Chondrocyte (in vitro differentiated cells): ENCODE data around the gene ABLIM2. TPM values are rescaled to one million over a fixed set of nuclear protein-coding genes. Genes with fewer than 3 reads are reported as not detected.

Experiments
- DNase-seq: peaks from one replicate; pipeline ENCODE4 v3.0.0; 2021; ENCODE audit warnings: mixed read lengths, low spot score
- H3K27ac Mint-ChIP-seq: one replicate; pipeline ENCODE4 v1.8.0; 2021; ENCODE audit warnings: mild to moderate bottlenecking, moderate library complexity, mixed read lengths; ENCODE audit not compliant: unreplicated experiment
- H3K27me3 Mint-ChIP-seq: 2 replicates; pipeline ENCODE4 v1.8.0; 2021; ENCODE audit warnings: low read depth, mixed read lengths
- H3K36me3 Mint-ChIP-seq: 2 replicates; pipeline ENCODE4 v1.8.0; 2021; ENCODE audit warnings: low read depth, mixed read lengths
- H3K4me1 Mint-ChIP-seq: 2 replicates; pipeline ENCODE4 v1.8.0; 2021; ENCODE audit warnings: low read depth, mild to moderate bottlenecking, mixed read lengths
- H3K4me3 Mint-ChIP-seq: one replicate; pipeline ENCODE4 v1.8.0; 2021; ENCODE audit warnings: mild to moderate bottlenecking, moderate library complexity, mixed read lengths; ENCODE audit not compliant: unreplicated experiment
- H3K9me3 Mint-ChIP-seq: 2 replicates; pipeline ENCODE4 v1.8.0; 2021; ENCODE audit warnings: low read depth, mixed read lengths
- CTCF ChIP-seq: fragments of 200-600 bp; sonication (generic); IDR thresholded peaks from 2 replicates; pipeline ENCODE4 v1.5.0; 2021; ENCODE audit warnings: antibody characterized with exemption, mild to moderate bottlenecking, moderate library complexity
- long read RNA-seq: library from polyadenylated mRNA; stranded (forward); transcript quantifications from one replicate; pipeline ENCODE4 v2.0.0, GENCODE V29; 2021
- total RNA-seq: library from RNA; stranded (reverse); gene quantifications from 3 replicates; pipeline ENCODE4 v1.2.1, GENCODE V29; 2021

Gene ABLIM2
- 0.47 to 0.70 TPM (median 0.64 TPM) in 3 replicates for total RNA-seq
- long read RNA-seq, partial matches to known transcripts = 1 of 1 reads
- long read RNA-seq, other reads (novel, unspliced or antisense) = 0 of 1 reads

GRCh38 chr4:8158710-8159536, at the start of gene ABLIM2:
Gene ABLIM2, minus strand, starts transcription at chr4:8158813. Its CDS starts 124 bp downstream, at chr4:8158689.
- DNase-seq = peak; percentile 100
- TF ChIP-seq CTCF = no peak
- peak within 1 kb of the TSS; percentile 82 for H3K27ac Mint-ChIP-seq
- H3K36me3 Mint-ChIP-seq = no peaks in the 10 kb centered on the region
- peak within 1 kb of the TSS; percentile 91 for H3K4me3 Mint-ChIP-seq
- no peaks in the 10 kb centered on the region for H3K9me3 Mint-ChIP-seq
- H3K4me1 Mint-ChIP-seq = peaks cover 9% of the 10 kb centered on the region
- H3K27me3 Mint-ChIP-seq = peaks cover 13% of the 10 kb centered on the region

DNA sequence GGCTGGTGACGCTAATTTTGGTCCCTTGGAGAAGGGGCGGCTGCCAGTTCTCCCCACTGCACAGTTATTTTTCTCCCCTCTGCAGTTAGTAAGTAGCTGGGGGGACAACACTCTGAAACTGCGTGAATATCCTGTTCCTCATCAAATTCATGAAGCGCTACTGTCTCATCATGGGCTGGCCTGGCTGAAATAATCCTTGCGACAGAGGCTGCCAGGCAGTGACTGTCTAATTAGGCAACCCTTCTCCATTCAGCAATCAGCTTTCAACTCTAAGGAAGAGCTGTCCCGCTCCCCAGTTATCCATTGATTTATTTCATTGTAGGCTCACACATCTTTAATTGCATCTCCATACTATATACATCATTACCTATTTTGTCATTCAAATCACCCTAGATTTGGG, 48.7 kb upstream of the ABLIM2 start:
- TF ChIP-seq CTCF = no peak
- no peak overlapping the region for H3K27ac Mint-ChIP-seq

DNA sequence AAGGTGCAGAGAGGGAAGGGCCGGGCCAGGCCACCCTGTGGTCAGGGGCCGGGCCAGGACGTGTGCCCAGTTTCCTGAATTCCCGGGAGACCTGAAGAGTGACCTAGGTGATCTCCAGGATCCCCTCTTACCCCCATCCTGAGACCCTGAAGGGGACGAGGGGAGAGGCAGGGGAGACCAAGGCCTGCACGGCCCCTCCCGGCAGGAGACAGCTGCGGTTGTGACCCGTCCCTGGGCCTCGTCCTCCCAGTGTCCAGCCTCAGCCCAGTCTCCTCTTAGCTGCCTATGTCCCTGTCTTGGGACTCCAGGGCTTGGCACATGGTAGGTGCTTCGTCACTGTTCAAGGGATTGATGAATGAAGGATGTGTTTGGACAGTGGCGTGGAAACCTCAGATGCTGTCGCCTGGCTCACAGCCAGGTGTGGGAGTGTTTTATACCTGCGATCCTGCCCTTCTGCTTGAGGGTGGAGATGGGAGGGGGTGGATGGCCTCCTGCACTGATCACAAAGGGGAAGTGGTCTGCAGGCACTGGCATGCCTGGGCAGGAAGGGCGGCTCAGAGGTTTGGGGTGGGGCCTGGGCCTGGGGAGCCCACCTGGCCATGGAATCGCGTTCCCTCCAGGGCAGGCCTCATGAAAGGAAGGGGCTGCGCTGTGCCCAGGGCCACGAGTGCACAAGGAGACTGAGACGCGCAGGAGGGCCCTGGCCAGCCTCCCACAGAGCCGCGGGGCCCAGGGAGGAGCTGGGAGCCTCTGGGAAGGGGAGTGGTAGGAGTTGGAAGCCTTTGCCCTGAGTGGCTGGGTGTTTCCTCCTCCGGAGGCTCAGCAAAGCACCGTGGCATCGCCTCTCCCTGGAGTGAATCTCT, 47.4 kb upstream of the ABLIM2 start:
- no peak for TF ChIP-seq CTCF
- H3K27me3 Mint-ChIP-seq = peaks cover 5% of the 10 kb centered on the region
- H3K27ac Mint-ChIP-seq = no peak overlapping the region
- no peaks in the 10 kb centered on the region for H3K9me3 Mint-ChIP-seq
- H3K4me3 Mint-ChIP-seq = no peak overlapping the region
- no peak for DNase-seq
- H3K36me3 Mint-ChIP-seq = no peaks in the 10 kb centered on the region
- H3K4me1 Mint-ChIP-seq = peaks cover 3% of the 10 kb centered on the region

More for the DNA sequence above, 48.7 kb upstream of the ABLIM2 start:
- Mint-ChIP-seq H3K9me3 (no peaks in the 10 kb centered on the region), H3K4me3 (no peak overlapping the region), H3K36me3 (no peaks in the 10 kb centered on the region), H3K27me3 (peaks cover 3% of the 10 kb centered on the region), H3K4me1 (no peaks in the 10 kb centered on the region)
- DNase-seq = no peak

DNA sequence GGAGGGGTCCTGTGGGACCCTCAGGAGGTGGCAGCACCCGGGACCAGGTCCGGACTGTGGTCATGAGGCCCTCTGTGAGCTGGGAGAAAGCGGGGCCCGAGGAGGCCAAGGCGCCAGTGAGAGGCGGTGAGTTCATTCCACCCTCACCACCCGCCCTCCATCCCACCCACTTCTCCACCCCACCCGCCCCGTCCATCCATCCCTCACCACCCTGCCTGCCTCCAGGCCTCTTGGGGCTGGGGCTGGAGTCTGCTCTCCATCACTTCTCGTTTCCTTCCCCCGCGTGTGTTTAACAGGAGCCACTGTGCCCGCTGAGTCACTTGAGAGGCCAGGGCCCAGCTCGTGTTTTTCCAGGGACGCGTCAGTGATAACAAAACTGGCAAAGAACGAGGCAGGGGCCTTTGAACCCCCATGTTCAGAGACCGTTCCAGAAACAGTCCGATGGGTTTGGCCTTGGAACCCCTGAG, 46.7 kb upstream of the ABLIM2 start:
- H3K36me3 Mint-ChIP-seq = no peaks in the 10 kb centered on the region
- no peak for DNase-seq
- no peaks in the 10 kb centered on the region for H3K9me3 Mint-ChIP-seq
- no peak overlapping the region for H3K27ac Mint-ChIP-seq
- no peak overlapping the region for H3K4me3 Mint-ChIP-seq
- TF ChIP-seq CTCF = no peak
- peaks cover 5% of the 10 kb centered on the region for H3K27me3 Mint-ChIP-seq
- H3K4me1 Mint-ChIP-seq = peaks cover 6% of the 10 kb centered on the region

DNA sequence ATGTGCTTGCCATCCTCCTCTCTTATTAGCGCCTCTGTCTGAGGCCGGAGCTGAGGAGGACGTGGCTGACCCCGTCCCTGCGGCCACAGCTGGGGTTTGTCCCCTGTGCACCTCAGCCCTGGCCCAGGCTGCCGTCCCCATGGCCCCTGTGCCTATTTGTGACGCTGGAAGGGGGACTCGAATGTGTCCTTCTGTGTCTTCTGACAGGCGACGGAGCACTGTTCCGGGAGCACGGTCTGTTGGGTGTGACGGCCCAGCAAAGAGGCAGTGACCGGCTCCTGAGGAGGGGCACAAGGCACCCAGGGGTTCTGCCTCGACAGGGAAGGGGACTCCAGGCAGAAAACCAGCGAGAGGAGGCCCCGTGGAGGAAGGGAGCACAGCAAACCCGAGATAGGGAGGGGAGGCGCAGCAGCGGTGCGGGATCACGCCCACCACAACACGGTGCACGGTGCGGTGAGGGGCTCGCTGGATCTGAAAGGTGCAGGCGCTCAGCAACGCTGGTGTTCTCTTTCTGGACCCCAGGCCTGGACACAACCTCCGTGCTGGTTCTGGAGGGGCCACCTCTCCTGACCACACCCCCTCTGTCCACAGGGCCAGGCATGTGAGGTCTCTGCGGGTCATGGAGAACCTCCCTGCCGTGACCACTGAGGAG, 46.1 kb upstream of the ABLIM2 start:
- no peak overlapping the region for H3K27ac Mint-ChIP-seq
- TF ChIP-seq CTCF = no peak
- H3K9me3 Mint-ChIP-seq = no peaks in the 10 kb centered on the region
- peaks cover 5% of the 10 kb centered on the region for H3K27me3 Mint-ChIP-seq
- H3K4me3 Mint-ChIP-seq = no peak overlapping the region
- peaks cover 9% of the 10 kb centered on the region for H3K4me1 Mint-ChIP-seq
- no peaks in the 10 kb centered on the region for H3K36me3 Mint-ChIP-seq
- DNase-seq = no peak
